Ishikawa (cell line): ENCODE measurements around the gene ABI3.

ENCODE experiments used
- CEBPB ChIP-seq: IDR thresholded peaks from 2 replicates; pipeline ENCODE4 v1.6.1; 2012
- CREB1 ChIP-seq: IDR thresholded peaks from 2 replicates; pipeline ENCODE4 v1.6.1; 2012; ENCODE audit warnings: low read depth
- EGR1 ChIP-seq: IDR thresholded peaks from 2 replicates; pipeline ENCODE4 v1.6.1; 2012
- EP300 ChIP-seq: IDR thresholded peaks from 2 replicates; pipeline ENCODE4 v1.6.1; 2012; ENCODE audit warnings: borderline replicate concordance
- FOXM1 ChIP-seq: IDR thresholded peaks from 2 replicates; pipeline ENCODE4 v1.6.1; 2012; ENCODE audit warnings: low read depth, borderline replicate concordance
- MAX ChIP-seq: IDR thresholded peaks from 2 replicates; pipeline ENCODE4 v1.6.1; 2012
- NFIC ChIP-seq: IDR thresholded peaks from 2 replicates; pipeline ENCODE4 v1.6.1; 2012
- RAD21 ChIP-seq: IDR thresholded peaks from 2 replicates; pipeline ENCODE4 v1.6.1; 2012; ENCODE audit warnings: low read depth
- REST ChIP-seq: IDR thresholded peaks from 2 replicates; pipeline ENCODE4 v1.6.1; 2012; ENCODE audit warnings: low read depth, mild to moderate bottlenecking
- TAF1 ChIP-seq: IDR thresholded peaks from 2 replicates; pipeline ENCODE4 v1.6.1; 2012; ENCODE audit warnings: low read depth, mild to moderate bottlenecking
- TCF12 ChIP-seq: IDR thresholded peaks from 2 replicates; pipeline ENCODE4 v1.6.1; 2012; ENCODE audit warnings: low read depth
- TEAD4 ChIP-seq: IDR thresholded peaks from 2 replicates; pipeline ENCODE4 v1.6.1; 2012
- USF1 ChIP-seq: IDR thresholded peaks from 2 replicates; pipeline ENCODE4 v1.6.1; 2012
- YY1 ChIP-seq: IDR thresholded peaks from 2 replicates; pipeline ENCODE4 v1.6.1; 2012; ENCODE audit warnings: low read depth
- ZBTB7A ChIP-seq: IDR thresholded peaks from 2 replicates; pipeline ENCODE4 v1.6.1; 2012; ENCODE audit warnings: low read depth

ABI3 gene

GRCh38 chr17:49170216-49170615 is 40.3 kb upstream of the ABI3 start:
- no peak for TF ChIP-seq REST
- TF ChIP-seq CEBPB: no peak
- no peak for TF ChIP-seq NFIC
- TF ChIP-seq TEAD4: no peak
- no peak for TF ChIP-seq CREB1
- no peak for TF ChIP-seq MAX
- TF ChIP-seq USF1: no peak
- no peak for TF ChIP-seq EP300
- TF ChIP-seq RAD21: no peak
- TF ChIP-seq FOXM1: no peak
- TF ChIP-seq TCF12: no peak
- no peak for TF ChIP-seq ZBTB7A

GRCh38 chr17:49180303-49180702 is 30.2 kb upstream of the ABI3 start:
- no peak for TF ChIP-seq REST
- TF ChIP-seq RAD21: peak; percentile 88
- TF ChIP-seq TCF12: no peak

GRCh38 chr17:49180998-49181635 is 29.4 kb upstream of the ABI3 start:
- TF ChIP-seq EP300 (no peak), NFIC (no peak), REST (no peak), TEAD4 (no peak), TCF12 (no peak), CEBPB (no peak), YY1 (no peak), FOXM1 (no peak), CREB1 (no peak), TAF1 (no peak), EGR1 (no peak), USF1 (no peak), ZBTB7A (no peak), RAD21 (no peak), MAX (no peak)

GRCh38 chr17:49183341-49183740 is 27.2 kb upstream of the ABI3 start:
- TF ChIP-seq TAF1 (no peak), EGR1 (no peak), YY1 (no peak), FOXM1 (no peak), ZBTB7A (no peak), MAX (no peak), USF1 (no peak), CREB1 (no peak), EP300 (no peak), CEBPB (no peak), TCF12 (no peak), TEAD4 (no peak), RAD21 (no peak), REST (no peak), NFIC (no peak)
